Measurements from ENCODE around the gene CFAP73.

CFAP73 gene

DNA sequence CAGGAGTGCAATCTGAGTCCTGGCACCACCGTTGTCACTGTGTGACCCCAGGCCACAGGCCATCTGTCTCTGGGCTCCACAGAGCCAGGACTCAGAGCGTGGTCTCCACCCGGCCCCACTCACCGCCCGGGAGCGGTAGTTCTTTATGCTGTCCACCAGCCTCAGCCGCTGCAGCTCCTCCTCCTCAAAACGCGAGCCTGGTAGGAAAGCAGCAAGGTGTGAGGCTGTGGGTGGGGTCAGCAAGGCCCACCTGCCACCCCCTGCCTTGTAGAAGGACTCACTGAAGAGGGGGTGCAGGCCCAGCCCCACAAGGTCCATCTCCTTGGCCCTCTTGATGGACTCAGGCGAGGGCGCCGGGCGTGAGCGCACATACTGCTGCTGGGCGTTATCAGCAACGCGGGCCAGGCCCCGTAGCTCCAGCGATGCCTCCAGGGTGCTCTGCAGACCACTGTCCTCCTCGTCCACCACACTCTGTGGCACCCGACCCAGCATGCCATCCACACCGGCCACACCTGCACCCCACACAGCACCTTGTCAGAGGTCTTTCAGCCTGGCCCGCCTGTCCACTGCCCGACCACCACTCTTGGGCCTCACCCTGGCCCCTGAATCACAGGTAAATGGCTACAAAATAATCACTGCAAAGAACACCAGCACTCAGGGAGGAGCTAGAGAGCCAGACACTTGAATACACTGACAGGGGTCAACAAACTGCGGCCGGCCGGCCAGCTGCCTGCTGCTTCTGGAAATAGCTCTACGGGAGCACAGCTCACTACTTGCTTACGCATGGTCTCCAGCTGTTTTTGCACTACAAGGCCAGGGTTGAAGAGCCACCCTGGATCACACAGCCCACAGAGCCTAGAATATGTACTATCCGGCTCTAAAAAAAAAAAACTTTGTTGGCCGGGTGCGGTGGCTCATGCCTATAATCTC is 16.3 kb downstream of the CFAP73 start:
- TF ChIP-seq, protein P1, sequence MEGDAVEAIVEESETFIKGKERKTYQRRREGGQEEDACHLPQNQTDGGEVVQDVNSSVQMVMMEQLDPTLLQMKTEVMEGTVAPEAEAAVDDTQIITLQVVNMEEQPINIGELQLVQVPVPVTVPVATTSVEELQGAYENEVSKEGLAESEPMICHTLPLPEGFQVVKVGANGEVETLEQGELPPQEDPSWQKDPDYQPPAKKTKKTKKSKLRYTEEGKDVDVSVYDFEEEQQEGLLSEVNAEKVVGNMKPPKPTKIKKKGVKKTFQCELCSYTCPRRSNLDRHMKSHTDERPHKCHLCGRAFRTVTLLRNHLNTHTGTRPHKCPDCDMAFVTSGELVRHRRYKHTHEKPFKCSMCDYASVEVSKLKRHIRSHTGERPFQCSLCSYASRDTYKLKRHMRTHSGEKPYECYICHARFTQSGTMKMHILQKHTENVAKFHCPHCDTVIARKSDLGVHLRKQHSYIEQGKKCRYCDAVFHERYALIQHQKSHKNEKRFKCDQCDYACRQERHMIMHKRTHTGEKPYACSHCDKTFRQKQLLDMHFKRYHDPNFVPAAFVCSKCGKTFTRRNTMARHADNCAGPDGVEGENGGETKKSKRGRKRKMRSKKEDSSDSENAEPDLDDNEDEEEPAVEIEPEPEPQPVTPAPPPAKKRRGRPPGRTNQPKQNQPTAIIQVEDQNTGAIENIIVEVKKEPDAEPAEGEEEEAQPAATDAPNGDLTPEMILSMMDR (conservative IDR thresholded peaks at IDR 0.05; ENCODE audit: low read depth) = no peak

DNA sequence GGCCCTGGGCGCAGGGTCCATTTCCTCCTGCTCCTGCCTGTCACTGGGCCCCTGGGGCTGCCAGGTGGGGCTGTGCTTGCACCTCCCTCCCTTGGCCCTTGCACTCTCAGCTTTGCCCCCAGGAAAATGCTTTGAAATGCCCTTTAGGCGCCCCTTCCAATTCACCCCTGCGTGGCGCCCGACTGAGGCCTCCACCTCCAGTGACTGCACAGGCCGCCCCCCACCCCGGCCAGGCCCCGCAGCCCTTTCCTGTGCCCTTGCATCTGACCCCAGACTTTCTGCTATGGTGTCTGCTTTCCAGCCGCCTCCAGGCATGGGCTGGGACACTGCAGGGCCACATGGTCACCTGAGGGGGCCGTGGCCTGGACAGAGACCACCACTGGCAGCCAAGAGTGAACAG is 18.3 kb downstream of the CFAP73 start:
- H3K27ac ChIP-seq = no peak overlapping the region
- POLR2A ChIA-PET (ENCODE audit: low non-redundant PET) = no interaction called here
- DNase-seq (ENCODE audit: low spot score) = no peak
- TF ChIP-seq, protein P1 (conservative IDR thresholded peaks at IDR 0.05; ENCODE audit: low read depth) = no peak
- CTCF ChIA-PET = no interaction called here

More for the DNA sequence above, 16.3 kb downstream of the CFAP73 start:
- ChIA-PET CTCF (interaction anchor here (0.5 to 1.0 kb wide), 3 partner anchors 9 to 747 kb away, joined by 3 to 4 read pairs (median 3); partner anchors contain the start of gene PTPN11), POLR2A (ENCODE audit: low non-redundant PET) (no interaction called here)
- no peak for DNase-seq (ENCODE audit: low spot score)
- no peak overlapping the region for H3K27ac ChIP-seq

DNA sequence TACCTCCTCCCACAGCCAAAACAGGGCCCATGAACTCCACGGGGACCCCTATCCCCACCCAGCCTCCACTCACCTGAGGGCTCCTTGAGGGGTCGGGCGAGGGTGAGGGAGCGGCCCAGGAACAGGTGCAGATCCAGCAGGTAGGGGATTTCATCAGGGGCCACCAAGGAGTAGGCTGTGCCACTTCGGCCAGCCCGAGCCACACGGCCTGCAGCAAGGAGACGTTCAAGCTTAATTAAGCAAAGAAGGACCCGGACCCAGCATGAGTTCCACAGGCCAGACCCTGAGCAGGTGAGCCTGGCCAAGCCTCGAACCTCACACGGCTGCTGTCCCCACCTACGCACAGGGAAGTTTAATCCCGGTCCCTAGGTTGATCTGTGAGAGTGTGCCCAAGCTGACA is 20.2 kb downstream of the CFAP73 start:
- POLR2A ChIA-PET (ENCODE audit: low non-redundant PET) = no interaction called here
- CTCF ChIA-PET = no interaction called here
- TF ChIP-seq, protein P1 (conservative IDR thresholded peaks at IDR 0.05; ENCODE audit: low read depth) = no peak
- no peak for DNase-seq (ENCODE audit: low spot score)
- H3K27ac ChIP-seq = no peak overlapping the region

DNA sequence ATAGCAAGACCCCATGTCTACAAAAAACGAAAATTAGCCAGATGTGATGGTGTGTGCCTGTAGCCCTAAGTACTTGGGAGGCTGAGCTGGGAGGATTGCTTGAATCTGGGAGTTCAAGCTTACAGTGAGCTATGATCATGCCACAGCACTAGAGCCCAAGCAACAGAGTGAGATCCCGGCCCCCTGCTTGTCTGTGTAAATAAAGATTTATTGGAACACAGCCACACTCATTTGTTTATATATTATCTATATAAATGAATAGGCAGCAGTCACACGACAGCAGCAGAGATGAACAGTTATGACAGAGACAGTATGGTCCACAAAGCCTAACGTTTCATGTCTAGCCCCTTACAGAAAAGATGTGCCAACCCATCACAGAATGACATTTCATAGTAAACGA is 20.9 kb downstream of the CFAP73 start:
- TF ChIP-seq, protein P1 (conservative IDR thresholded peaks at IDR 0.05; ENCODE audit: low read depth) = no peak
- ChIA-PET POLR2A (ENCODE audit: low non-redundant PET) (interaction anchor here (0.6 kb wide), 1 partner anchor 165 kb away, joined by 4 read pairs; the partner anchor contains the start of gene SLC8B1), CTCF (no interaction called here)
- H3K27ac ChIP-seq = no peak overlapping the region
- no peak for DNase-seq (ENCODE audit: low spot score)

DNA sequence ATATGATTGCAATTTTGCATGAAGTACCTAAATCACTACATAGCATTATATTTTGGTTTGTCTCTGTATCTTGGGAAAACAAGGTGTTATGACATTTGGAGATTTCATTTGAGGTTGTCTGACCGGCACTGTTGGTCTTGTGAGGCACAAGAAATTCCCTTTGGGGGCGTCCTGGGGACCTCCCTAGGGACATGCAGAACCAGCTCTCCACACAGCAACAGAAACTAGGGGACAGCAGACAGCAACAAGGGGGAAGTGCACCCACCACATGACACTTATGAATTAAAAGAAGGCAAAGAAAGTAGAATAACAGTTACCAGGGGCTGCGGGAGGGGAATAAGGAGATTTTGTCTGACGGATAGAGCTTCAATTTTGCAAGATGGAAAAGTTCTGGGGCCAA is 21.4 kb downstream of the CFAP73 start:
- CTCF ChIA-PET = no interaction called here
- no peak overlapping the region for H3K27ac ChIP-seq
- DNase-seq (ENCODE audit: low spot score) = no peak
- TF ChIP-seq, protein P1 (conservative IDR thresholded peaks at IDR 0.05; ENCODE audit: low read depth) = no peak
- POLR2A ChIA-PET (ENCODE audit: low non-redundant PET) = interaction anchor here (0.6 kb wide), 1 partner anchor 164 kb away, joined by 4 read pairs; the partner anchor contains the start of gene SLC8B1

DNA sequence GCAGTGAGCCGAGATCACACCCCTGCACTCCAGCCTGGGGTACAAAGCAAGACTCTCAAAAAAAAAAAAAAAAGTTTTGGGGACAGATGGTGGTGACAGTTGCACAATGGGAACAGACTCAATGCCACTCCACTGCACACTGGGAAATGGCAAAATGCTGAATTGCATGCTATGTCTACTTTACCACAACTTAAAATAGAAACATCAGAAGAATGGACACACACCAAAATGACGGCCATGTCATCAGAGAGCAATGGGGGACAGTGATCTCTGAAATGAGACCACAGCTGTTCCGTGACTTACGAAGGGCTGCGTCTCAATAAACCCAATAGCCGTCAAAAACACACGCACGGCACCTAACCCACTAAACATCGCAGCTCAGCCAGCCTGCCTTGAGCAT is 22.0 kb downstream of the CFAP73 start:
- TF ChIP-seq, protein P1 (conservative IDR thresholded peaks at IDR 0.05; ENCODE audit: low read depth) = no peak
- POLR2A ChIA-PET (ENCODE audit: low non-redundant PET) = no interaction called here
- CTCF ChIA-PET = interaction anchor here (0.6 kb wide), 1 partner anchor 13 kb away, joined by 3 read pairs; no protein-coding TSS in a partner anchor
- no peak overlapping the region for H3K27ac ChIP-seq
- DNase-seq (ENCODE audit: low spot score) = no peak
